ENCODE results near the gene AANAT. TPM values are rescaled to one million over a fixed set of nuclear protein-coding genes. Genes with fewer than 3 reads are reported as not detected.
"Not testable (repeated sequence)": the region's sequence is repeated elsewhere in the genome, so short reads cannot be mapped to it uniquely, and the experiment has no call there.

AANAT gene
- total and polyA plus RNA-seq, 10 donors, result 0.19 to 0.22 TPM; not detected in 8

- Histone ChIP-seq H3K4me1 (peaks cover 15 to 66% (median 37%) of the 10 kb centered on the region in 6 donors), H3K4me3 (no peak overlapping the region), H3K27ac (peak overlapping the region in 2 of 8 donors; percentile 68 to 83), H3K36me3 (no peaks in the 10 kb centered on the region), H3K27me3 (replicated peaks in 1 of 7) (no peaks in the 10 kb centered on the region), H3K9me3 (no peaks in the 10 kb centered on the region)
- TF ChIP-seq POLR2A (IDR thresholded peaks at IDR 0.05) (no peak), POLR2AphosphoS5 (IDR thresholded peaks at IDR 0.05) (no peak), CTCF (IDR thresholded peaks at IDR 0.05 in 8 of 11, conservative IDR thresholded peaks at IDR 0.05 in 3 of 11) (no peak)
- intact Hi-C loops (cut with DNase I; ENCODE audit: low total_unique reads), result no loop called here
- no peak for DNase-seq
- WGBS, 5 donors, result 75 to 78% (median 76%) methylated on average over 6 of the region's 6 CpGs
Measured at GRCh38 chr17:76513306-76513692, 45.9 kb downstream of the AANAT start.

GRCh38 chr17:76514355-76514754, 47.0 kb downstream of the AANAT start:
- 92 to 99% (median 97%) methylated on average over 6 of the region's 6 CpGs for WGBS, 5 donors
- H3K36me3 ChIP-seq; DNase-seq; H3K27me3 ChIP-seq (replicated peaks in 1 of 7); H3K9me3 ChIP-seq; intact Hi-C loops (cut with DNase I; ENCODE audit: low total_unique reads); H3K4me3 ChIP-seq: not testable (repeated sequence)
- Histone ChIP-seq H3K4me1 (peaks cover 15 to 66% (median 37%) of the 10 kb centered on the region in 6 donors), H3K27ac (peak overlapping the region; percentile 79 to 94 (median 84))

- 16 to 23% (median 19%) methylated on average over 22 of the region's 22 CpGs for WGBS, 5 donors
- intact Hi-C loops (cut with DNase I; ENCODE audit: low total_unique reads), result no loop called here
- H3K27ac ChIP-seq, result peak overlapping the region; percentile 79 to 94 (median 84)
- peak; percentile 86 for DNase-seq
- no peaks in the 10 kb centered on the region for H3K27me3 ChIP-seq (replicated peaks in 1 of 7)
- H3K9me3 ChIP-seq, result no peaks in the 10 kb centered on the region
- peak overlapping the region in 3 of 8 donors; percentile 2 to 55 (median 27) for H3K4me3 ChIP-seq
- H3K4me1 ChIP-seq, result peaks cover 15 to 66% (median 37%) of the 10 kb centered on the region in 6 donors
- no peak for TF ChIP-seq CTCF (IDR thresholded peaks at IDR 0.05 in 8 of 11, conservative IDR thresholded peaks at IDR 0.05 in 3 of 11)
- TF ChIP-seq POLR2A (IDR thresholded peaks at IDR 0.05), result peak in 1 of 3 donors; percentile 2
- peak; percentile 72 to 91 (median 83) for TF ChIP-seq POLR2AphosphoS5 (IDR thresholded peaks at IDR 0.05)
- H3K36me3 ChIP-seq, result no peaks in the 10 kb centered on the region
Measured at GRCh38 chr17:76515274-76515949, 48.0 kb downstream of the AANAT start.

- intact Hi-C loops (cut with DNase I; ENCODE audit: low total_unique reads), result no loop called here
- WGBS, 5 donors, result 84 to 99% (median 94%) methylated on average over 9 to 11 of the region's 11 CpGs
- no peaks in the 10 kb centered on the region for H3K36me3 ChIP-seq
- peaks cover 0 to 4% (median 0%) of the 10 kb centered on the region in 7 donors for H3K27me3 ChIP-seq (replicated peaks in 1 of 7)
- no peaks in the 10 kb centered on the region for H3K9me3 ChIP-seq
- TF ChIP-seq CTCF (IDR thresholded peaks at IDR 0.05 in 8 of 11, conservative IDR thresholded peaks at IDR 0.05 in 3 of 11) (no peak), POLR2AphosphoS5 (IDR thresholded peaks at IDR 0.05) (no peak), POLR2A (IDR thresholded peaks at IDR 0.05) (no peak)
- no peak overlapping the region for H3K4me3 ChIP-seq
- DNase-seq, result no peak
- H3K4me1 ChIP-seq, result peaks cover 15 to 48% (median 26%) of the 10 kb centered on the region in 6 donors
- peak overlapping the region in 4 of 8 donors; percentile 83 to 94 (median 86) for H3K27ac ChIP-seq
Measured at GRCh38 chr17:76517638-76518038, 50.2 kb downstream of the AANAT start.

All from spleen (tissue), 11 donors.